COLO668 (cell line): Measurements from ENCODE around the gene EHD3.

Source experiments
- DNase-seq: peaks from one replicate; lab custom pipeline; 2025; ENCODE audit not compliant: unreplicated experiment; lab: John Stamatoyannopoulos, UW

The EHD3 gene

DNA sequence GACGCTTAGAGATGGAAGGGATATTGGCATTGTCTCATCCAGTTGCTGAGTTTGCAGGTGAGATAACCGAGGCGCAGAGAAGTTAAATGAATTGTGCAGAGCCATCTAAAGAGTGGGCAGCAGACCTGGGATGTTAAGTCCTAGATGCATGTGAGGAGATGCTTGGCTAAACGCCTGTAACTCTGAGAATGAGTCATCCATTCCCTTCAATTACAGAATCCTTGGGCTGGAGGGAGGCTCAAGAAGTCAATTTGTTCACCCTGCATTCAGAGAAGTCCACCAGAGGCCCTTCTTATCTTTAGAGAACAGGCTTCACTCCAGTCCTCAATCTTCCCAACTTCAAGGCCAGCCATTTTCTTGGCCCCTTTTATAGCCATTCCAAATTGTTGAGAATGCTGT, 1.6 kb downstream of the EHD3 start:
- no peak for DNase-seq

DNA sequence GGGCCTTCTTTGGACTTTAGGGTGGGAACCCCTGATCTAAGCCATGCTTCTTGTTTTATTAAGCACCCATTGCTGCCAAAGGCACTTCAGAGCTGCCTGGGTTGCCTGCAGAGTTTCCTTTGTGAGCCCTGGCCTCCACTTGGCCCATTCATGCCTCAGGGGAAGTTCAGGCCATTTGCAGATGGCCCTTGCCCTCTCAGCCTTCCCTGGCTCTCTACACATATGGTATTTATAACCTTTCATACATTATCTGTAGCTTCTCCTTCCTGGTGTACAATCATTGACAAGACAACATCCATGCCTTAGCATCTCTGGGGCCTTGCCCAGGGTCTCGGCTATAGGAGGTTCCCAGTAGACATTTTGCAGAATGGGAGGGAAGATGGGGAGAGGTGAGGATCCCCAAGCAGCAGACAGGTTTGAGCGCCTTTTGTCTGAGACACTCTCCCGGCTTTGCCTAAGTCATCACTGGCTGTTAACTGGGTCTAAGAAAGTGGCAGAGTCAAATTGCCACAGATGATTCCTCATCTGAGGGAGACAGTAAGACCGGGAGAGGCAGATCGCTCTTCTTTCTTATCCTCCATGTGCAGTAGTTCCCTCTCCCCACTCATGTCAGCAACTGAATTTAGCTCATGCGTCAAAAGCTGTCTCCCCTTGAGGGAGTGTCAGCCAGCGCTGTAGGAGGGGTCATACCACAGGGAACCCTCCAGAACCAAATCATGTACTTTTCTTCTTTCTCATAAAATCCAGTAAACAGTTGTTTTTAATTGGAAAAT, 2.7 kb downstream of the EHD3 start:
- DNase-seq: no peak

DNA sequence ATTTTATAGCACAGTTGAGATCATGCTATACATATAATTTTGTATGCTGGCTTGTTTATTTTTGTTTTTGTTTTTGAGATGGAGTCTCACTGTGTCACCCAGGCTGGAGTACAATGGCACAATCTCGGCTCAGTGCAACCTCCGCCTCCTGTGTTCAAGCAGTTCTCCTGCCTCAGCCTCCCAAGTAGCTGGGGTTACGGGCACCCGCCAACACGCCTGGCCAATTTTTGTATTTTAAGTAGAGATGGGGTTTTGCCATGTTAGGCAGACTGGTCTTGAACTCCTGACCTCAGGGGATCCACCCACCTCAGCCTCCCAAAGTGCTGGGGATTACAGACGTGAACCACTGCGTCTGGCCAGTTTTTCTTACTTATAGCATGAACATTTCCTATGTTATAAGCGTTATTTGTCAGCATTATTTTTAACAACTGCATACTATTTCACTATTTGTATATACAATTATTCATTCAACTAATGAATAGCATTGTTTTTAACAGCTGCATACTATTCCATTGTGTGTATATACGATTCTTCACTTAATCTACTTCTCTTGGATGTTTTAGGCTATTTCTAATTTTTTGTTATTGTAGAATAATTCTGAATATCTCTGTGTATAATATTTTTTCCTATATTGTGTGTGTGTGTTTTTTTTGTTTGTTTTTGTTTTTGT, 3.5 kb downstream of the EHD3 start:
- no peak for DNase-seq

DNA sequence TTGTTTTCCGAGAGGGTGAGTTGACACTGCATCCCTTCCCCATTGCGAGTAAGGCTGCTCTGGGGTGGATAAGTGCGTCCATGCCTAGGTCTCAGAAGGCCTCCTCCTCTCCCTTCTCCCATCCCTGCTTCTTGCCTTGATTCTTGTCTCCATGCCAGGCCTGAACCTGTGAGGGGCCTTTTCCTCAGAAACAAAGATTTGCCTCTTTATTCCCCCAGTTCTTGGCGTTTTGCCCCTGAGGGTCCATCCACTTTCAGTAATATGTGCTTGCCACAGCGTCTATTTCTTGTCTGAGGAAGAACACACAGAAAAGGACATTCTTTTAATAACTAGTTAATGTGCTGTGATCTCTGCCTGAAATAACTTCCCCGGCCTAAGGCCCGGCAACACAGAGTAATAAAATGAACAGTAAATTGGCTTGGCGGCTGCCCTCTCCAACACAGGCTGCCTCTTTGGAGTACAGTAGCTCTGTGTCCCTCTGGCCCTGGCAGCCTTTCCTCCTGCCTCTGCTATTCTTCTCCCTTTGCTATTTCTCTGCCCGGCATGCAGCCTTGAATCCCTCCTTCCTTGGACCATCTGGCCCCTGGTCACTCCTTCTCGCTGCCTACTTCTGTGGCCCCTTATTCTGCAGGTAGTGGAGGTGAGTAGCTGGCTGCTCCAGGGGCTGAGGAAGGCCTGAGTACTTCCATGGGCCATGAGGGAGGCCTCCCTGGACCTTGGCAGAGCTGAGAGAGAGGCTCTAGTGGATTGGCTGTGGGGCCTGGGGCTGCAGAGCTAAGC, 4.4 kb downstream of the EHD3 start:
- DNase-seq: no peak

DNA sequence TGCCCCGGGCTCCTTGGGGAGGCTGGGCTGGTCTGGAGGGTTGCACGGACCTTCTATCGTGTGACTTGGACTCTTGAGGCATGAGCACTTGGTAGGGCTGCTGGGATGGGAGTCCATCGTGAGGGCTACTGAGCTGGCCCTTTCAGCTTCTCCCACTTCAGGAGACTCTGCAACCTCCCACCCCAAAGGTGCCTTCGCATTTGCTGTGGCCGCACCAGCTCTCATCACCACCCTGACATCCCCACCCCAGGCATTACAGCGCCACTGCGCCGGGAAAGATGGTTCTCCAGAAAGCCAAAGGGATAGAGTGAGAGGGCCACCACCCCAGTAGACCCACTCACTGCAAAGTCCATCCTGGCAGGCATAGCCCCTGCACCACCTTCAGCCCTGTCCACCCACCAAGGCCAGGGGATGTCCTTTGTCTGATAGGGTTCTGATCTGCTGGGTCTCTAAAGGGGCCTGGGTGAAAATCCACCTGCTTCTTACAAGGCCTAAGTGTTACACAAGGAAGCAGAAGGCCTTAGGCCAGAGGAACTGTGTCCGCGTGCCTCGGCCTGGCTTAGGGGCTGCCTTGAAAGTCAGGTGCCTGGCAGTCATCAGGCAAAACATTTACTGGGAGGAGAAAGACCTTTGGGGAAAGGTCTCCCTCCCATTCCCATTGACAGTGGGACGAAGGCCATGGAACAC, 5.1 kb downstream of the EHD3 start:
- no peak for DNase-seq

DNA sequence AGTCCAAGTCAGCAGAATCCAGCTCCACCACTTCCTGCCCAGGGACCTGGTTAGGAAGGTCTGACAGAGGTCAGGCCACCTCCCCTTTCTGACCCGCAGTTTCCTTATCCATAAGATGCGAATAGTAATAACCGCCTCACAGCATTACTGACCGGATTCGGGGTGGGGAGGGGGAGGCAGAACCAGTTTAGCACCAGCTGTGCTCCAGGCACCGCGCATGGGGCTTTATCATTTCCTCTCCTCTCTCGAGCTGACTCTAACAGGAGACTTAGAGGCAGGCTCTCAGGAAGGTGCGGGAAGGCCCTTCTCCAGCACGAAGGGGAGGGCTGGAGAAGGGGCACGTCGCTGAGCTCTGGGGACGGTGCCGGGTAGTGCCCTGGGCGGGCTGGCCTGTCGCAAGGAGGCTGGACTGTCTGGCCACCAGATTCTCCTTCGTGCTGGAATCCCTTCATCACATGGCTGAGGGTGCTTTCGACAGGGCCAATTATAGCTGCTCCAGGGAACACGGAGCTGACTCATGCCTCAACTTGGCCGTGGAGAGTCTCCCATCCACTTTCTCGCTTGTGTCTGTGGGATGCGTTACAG, 5.7 kb downstream of the EHD3 start:
- DNase-seq: no peak

DNA sequence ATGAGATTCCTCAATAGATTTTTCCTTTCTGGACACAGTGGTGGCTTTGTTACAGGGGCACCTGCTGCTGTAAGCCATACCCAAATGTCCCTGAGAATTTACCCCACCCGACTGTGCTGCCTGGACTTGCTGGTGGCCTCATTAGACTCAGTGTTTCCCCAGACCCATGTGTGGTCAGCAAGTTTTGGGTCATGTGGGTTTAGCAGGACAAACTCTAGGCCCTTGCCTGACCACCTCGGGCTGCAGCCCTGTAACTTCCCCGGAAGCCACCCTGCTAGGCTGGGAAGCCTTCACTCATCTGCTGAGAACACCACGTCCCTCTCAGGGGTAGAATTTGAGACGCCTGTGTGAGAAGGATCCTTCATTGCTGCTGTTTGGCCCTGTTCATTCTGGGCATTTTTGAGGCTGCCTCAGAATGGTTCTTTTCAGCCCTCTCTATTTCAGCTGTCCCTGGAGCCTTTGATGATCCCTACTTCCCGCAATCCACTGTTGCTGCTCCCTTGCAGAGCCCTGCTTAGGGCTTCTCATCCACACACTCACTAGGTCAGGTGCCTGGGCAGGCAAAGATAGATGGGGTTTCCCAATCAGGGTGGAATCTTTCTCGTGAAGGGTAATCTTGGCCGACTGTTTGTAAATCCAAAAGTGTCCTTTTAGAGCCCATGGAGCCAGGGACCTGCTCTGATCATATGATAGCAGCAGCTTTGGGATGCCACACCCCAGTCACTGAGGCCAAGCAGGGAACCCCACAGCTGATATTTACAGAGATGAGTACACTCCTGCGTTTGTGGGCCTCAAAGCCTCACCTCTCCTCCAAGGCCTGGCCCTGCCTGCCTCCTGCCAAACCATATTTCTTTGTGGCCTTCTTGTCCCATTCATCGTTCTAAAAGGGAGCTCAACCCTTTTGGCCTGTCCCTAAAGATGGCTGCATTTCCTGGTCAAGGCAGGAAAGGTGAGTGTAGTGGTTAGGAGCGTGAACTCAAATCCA, 6.7 kb downstream of the EHD3 start:
- no peak for DNase-seq

DNA sequence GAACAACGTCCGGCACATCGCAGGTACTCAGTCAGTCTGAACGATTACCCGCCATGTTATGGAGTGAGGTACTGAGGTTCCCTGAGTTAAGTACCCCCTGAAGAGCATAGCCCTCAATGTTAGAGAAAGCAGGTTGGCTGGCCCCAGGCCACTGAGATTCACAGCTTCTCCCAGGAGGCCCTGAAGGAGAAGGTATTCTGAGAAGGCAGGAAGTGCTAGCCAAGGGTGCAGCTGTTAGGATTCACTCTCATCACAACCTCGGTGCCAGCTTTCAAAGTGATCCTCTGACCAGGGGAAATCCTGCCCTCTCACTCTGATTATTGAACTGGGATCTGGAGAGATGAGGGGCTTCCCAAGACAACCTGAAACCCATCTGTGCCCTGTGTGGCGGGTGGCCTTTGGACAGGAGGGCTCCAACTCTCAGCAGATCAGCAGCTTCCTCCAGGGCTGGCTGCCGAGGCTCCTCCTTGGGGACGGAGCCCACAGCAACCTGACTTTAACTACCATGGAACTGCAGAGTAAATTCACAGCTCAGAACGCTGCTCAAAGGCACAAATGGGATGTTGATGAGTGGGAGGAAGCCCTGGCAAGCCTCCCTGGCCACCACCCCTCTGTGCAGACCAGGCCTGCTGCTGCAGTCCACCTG, 7.8 kb downstream of the EHD3 start:
- DNase-seq: no peak

DNA sequence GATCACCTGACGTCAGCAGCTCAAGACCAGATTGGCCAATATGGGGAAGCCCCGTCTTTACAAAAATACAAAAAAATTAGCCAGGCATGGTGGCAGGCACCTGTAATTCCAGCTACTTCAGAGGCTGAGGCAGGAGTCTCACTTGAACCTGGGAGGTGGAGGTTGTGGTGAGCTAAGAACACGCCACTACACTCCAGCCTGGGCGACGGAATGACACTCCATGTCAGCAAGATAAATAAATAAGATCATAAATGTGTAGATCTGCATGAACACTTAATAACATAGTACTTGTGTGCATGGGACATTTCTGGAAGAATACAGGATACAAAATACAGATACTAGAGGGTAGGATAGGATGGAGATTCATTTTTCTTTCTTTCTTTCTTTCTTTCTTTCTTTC, 9.1 kb downstream of the EHD3 start:
- DNase-seq: no peak

DNA sequence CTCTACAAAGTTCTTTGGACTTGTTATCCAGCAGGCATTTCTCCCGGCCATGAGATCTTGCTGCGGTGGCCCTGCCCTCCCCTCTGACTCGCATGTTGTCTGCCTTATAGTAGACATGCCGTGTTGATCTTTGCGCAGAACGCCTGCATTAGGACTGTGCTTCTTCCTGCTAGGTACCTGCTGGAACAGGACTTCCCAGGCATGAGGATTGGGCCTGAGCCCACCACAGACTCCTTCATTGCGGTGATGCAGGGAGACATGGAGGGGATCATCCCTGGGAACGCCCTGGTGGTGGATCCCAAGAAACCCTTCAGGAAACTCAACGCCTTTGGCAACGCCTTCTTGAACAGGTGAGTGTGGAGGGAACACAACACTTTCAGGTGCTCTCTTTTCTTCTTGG, 10.1 kb downstream of the EHD3 start:
- no peak for DNase-seq

DNA sequence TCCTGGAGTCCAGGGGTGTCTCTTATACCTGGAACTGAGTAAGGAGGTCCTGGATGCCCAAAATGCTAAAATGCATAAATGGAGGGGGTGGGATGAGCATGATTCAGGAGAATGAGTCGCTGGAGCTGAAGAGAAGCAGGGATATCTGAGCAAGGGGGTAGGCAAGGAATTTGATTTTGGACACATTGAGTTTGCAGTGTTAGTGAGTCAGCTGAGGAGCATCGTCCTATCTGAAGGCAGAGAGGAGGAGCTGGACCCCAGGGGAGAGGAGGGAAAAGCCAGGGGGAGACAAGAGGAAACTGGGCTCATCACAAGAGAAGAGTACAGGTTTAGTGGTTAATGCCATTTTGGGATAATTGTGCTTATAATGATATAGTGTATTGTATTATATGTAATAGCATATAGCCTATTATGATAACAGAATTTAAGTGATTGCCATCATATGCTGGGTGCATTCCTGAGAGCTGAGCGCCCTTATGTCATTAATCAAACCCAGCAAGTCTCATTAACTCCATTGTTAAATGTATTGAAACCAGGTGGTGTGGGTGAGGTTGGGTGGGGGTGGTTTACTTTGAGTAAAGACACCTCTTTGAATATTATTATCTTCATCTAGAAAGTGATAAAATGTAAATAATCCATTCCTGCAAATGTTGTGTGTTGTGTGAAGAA, 12.4 kb downstream of the EHD3 start:
- DNase-seq: no peak

DNA sequence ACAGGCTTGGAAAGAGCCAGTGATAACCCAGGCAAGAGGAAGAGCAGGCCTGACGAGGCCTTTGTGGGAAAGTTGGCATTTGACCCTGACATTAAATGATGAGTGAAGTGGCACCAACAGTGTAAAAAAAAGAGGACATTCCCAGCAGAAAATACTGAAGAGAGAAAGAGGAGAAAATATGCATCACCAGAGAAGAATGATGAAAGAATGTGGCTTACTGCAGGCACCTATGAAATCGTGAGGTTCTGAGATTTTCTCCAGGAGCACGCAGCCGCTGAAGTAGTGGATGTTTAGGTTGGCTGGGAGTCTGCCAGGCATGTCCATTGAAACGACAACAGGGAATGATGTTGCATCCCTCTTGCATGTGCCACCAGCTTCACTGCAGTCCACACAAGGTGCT, 13.8 kb downstream of the EHD3 start:
- DNase-seq: no peak

DNA sequence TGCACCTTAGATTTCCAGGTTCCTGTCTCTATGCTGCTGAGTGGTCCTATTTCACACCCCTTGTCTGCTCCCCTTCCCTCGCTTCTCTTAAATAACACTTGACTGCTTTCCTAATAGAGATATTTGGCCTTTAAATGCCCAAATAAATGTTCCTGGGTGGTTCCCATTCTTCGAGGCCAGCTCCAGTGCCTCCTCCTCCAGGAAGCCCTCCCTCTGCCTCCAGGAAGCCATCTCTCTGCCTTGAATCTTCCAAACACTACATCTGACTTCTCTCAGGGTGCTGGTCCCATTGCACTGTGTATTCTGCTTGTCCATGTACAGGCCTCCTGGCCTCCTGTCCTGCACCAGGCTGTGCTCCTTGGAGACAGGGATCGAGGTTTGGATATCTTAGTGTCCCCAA, 14.2 kb downstream of the EHD3 start:
- DNase-seq: no peak

DNA sequence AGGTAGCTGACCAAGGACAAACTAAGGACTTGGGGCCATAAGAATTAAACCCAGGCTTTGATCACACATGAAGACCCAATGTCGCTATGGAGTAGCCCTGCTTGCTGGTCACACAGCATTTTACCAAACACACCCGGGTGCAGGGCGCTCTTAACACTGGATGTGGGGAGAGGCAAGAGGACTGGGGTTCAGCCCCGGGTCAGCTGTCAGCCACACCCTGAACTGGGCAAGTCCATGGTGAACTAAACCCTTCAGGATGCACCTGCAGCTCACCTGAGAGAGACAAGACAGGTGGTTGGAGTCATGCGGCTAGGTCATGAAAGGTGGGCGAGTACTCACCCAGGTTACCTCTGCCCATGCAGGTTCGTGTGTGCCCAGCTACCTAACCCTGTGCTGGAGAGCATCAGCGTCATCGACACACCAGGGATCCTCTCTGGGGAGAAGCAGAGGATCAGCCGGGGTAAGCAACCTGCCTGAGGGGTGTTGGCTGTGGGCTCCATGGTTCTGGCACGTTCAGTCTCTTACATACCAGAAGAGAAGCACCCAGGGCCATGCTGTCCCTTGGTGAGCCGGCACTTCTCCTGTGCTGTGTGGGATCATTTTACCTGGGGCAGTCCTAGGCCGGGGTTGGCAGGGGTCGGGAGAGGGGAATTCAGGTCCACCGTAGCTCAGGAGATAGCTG, 15.2 kb downstream of the EHD3 start:
- no peak for DNase-seq

DNA sequence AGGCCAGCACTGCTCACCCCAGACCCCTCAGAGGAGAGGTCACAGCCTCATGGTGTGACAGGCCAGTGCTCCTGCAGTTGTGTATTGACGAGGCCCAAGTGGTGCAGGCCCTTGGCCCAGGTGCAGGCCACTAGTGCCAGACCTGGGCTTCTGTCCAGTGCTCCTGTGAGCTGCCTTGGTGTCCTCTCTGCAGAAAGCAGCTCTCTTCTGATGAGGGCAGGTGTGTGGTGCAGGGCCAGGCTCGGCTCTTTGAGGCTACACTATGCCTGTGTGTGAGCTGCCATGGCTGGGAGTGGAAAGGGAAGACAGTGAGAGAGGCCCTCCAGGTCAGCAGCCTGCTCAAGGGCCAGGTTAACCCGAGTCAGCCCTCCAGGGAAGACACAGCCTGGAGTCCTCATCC, 17.1 kb downstream of the EHD3 start:
- no peak for DNase-seq

DNA sequence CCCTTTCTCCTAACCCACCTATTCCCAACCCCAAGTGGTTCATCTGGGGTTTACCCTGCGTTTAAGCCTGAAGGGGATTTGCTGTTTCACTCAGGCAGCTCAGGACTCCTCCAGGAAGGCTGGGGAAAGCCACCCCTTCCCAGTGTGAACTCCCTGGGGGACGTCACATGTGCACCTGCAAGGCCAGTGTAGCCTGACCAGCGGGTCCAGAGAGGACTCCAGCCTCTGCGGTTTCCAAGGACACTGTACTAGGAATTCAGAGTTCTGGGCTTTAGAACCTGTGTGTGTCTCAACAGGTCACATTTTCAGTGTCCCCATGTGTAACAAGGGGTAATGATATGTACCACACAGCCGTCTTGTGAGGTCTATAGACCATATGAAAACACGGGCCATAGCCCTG, 17.9 kb downstream of the EHD3 start:
- DNase-seq: no peak

DNA sequence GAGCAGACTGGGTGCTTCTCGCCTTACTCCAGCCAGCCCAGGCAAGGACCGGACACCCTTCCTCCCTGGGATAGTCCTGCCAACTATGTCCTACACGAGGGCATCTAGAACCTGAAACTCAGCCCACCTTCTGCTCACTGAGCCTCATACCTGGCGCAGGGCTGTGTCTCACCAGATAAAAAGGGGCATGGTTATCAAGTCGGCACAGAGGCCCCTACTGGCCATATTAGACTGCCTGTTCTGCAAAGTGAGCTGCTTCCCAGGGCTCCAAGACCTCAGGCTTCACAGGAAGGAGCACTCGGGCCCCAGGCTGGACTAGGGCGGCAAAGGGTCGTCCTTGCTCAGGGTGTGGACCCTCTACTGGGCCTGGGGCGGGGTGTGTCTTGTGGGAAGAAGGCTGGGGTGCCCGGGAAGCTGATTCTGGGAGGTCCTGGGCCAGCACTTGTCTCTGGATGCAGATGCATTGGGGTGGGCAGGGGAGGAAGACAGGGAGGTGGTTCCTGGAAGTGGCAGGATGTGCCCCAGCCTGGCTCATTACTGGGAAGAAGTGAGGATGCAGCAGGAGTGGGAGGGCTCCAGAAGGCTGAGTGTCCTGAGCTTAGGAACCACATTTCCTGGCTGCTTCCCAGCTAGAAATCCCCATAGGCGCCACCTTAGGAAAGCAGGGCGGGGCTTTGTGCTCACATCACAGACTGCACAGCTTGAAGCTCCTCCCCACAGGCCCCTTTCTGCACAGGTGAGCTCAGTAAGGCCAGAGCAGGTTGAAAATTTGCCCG, 19.6 kb downstream of the EHD3 start:
- DNase-seq: peak; percentile 68
